Spleen (tissue), 7 donors: ENCODE results near the gene NUSAP1.

Source experiments
- POLR2A ChIP-seq, 3 donors: fragments of 450-650 bp; IDR thresholded peaks; one replicate each; pipeline ENCODE4 v1.5.1; 2017; ENCODE audit warnings: antibody characterized with exemption in 3 of 3, mild to moderate bottlenecking in 1 of 3
- TF ChIP-seq, protein P1 (sequence below), 11 experiments: fragments of 200-600 bp in 7 of 11; fragments of 450-650 bp in 4 of 11; sonication (generic) in 4 of 11; IDR thresholded peaks in 8 of 11; conservative IDR thresholded peaks in 3 of 11; 1 replicate in 7 of 11; 2 replicates in 4 of 11; pipeline versions ENCODE4 v1.4.0 to v1.8.0; 2016 to 2021; ENCODE audit warnings: antibody characterized with exemption in 11 of 11, inconsistent platforms in 4 of 11, mild to moderate bottlenecking in 1 of 11
- donor health status: DM: no; HTN: no; CAD: no; lungs with moderate emphysema.
- donor health status: DM: no; HTN: no; CAD: no.
- donor health status: DM: no; HTN: no; CAD: no.

DNA sequence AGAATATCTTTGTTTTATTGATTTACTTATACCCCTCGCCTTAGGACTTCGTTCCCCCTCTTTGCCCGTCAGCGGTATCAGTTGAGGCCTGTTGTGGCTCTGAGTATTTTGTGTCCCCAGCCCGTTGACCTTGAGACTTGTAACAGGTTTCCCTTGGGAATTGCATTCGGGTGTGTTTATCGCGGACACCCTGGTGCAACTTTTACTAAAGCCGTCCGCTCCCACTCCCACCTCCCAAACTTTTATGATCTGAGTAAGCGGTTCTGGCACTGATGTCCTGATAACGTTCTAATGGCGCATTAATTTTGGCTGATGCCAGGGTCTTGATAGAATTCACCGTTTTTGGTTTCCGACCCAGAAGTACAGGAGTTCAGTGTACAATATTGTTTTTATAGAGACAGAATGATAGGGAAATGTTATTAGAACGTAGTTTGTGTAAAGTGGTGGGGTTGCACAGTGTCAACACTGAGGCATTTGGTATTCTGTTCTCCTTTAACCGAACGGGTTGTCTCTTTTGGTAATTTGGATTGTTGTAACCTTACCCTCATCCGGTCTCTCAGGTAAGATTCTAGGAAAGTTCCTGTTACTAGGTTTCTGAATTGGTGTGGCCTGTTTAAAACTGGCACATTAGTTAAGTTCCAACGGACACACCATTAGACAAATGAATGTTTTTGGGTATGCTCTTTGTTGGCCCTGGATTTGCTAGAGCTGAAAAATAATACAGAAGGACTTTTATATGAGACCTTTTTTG is 48.1 kb upstream of the NUSAP1 start:
- TF ChIP-seq, protein P1, sequence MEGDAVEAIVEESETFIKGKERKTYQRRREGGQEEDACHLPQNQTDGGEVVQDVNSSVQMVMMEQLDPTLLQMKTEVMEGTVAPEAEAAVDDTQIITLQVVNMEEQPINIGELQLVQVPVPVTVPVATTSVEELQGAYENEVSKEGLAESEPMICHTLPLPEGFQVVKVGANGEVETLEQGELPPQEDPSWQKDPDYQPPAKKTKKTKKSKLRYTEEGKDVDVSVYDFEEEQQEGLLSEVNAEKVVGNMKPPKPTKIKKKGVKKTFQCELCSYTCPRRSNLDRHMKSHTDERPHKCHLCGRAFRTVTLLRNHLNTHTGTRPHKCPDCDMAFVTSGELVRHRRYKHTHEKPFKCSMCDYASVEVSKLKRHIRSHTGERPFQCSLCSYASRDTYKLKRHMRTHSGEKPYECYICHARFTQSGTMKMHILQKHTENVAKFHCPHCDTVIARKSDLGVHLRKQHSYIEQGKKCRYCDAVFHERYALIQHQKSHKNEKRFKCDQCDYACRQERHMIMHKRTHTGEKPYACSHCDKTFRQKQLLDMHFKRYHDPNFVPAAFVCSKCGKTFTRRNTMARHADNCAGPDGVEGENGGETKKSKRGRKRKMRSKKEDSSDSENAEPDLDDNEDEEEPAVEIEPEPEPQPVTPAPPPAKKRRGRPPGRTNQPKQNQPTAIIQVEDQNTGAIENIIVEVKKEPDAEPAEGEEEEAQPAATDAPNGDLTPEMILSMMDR (IDR thresholded peaks at IDR 0.05 in 8 of 11, conservative IDR thresholded peaks at IDR 0.05 in 3 of 11), result no peak
- TF ChIP-seq POLR2A (IDR thresholded peaks at IDR 0.05), result no peak
